ENCODE measurements around the gene DDX1. TPM values are rescaled to one million over a fixed set of nuclear protein-coding genes. Genes with fewer than 3 reads are reported as not detected.

DDX1 gene
- total and polyA plus RNA-seq, 9 of the 15 experiments (the other 6 are each of a cell fraction or from before 2014, with no cell fraction given): 116 to 277 (median 232) TPM

GRCh38 chr2:15608392-15608761 lies 16.7 kb downstream of the DDX1 start (continued):
- TF ChIP-seq FOS (IDR thresholded peaks at IDR 0.05; ENCODE audit: extremely low read depth, insufficient read length) (no peak), HOMEZ (CRISPR knock-in tag; IDR thresholded peaks at IDR 0.05) (no peak), MAFF (IDR thresholded peaks at IDR 0.05; ENCODE audit: low read length) (no peak)
- TF ChIP-seq, protein P1, sequence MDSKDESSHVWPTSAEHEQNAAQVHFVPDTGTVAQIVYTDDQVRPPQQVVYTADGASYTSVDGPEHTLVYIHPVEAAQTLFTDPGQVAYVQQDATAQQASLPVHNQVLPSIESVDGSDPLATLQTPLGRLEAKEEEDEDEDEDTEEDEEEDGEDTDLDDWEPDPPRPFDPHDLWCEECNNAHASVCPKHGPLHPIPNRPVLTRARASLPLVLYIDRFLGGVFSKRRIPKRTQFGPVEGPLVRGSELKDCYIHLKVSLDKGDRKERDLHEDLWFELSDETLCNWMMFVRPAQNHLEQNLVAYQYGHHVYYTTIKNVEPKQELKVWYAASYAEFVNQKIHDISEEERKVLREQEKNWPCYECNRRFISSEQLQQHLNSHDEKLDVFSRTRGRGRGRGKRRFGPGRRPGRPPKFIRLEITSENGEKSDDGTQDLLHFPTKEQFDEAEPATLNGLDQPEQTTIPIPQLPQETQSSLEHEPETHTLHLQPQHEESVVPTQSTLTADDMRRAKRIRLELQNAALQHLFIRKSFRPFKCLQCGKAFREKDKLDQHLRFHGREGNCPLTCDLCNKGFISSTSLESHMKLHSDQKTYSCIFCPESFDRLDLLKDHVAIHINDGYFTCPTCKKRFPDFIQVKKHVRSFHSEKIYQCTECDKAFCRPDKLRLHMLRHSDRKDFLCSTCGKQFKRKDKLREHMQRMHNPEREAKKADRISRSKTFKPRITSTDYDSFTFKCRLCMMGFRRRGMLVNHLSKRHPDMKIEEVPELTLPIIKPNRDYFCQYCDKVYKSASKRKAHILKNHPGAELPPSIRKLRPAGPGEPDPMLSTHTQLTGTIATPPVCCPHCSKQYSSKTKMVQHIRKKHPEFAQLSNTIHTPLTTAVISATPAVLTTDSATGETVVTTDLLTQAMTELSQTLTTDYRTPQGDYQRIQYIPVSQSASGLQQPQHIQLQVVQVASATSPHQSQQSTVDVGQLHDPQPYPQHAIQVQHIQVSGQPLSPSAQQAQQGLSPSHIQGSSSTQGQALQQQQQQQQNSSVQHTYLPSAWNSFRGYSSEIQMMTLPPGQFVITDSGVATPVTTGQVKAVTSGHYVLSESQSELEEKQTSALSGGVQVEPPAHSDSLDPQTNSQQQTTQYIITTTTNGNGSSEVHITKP (IDR thresholded peaks at IDR 0.05; ENCODE audit: partially characterized antibody): no peak
- TF ChIP-seq, protein P2, sequence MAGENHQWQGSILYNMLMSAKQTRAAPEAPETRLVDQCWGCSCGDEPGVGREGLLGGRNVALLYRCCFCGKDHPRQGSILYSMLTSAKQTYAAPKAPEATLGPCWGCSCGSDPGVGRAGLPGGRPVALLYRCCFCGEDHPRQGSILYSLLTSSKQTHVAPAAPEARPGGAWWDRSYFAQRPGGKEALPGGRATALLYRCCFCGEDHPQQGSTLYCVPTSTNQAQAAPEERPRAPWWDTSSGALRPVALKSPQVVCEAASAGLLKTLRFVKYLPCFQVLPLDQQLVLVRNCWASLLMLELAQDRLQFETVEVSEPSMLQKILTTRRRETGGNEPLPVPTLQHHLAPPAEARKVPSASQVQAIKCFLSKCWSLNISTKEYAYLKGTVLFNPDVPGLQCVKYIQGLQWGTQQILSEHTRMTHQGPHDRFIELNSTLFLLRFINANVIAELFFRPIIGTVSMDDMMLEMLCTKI (IDR thresholded peaks at IDR 0.05; ENCODE audit: partially characterized antibody): no peak

All from K562 (cell line).